ENCODE results near the gene HEYL. TPM values are rescaled to one million over a fixed set of nuclear protein-coding genes. Genes with fewer than 3 reads are reported as not detected.

Gene HEYL
- polyA plus RNA-seq, 1 of the 3 experiments (the other 2 are of a cell fraction): not detected

GRCh38 chr1:39640861-39641260 is 1.4 kb upstream of the HEYL start:
- 89% methylated on average over 8 of the region's 8 CpGs for WGBS (ENCODE audit: low lambda C conversion rate)
- no peak overlapping the region for H3K27ac ChIP-seq (ENCODE audit: low read depth in 2 of 2, low read length in 1 of 2)
- H3K4me1 ChIP-seq (ENCODE audit: control insufficient read depth in 1 of 2, insufficient read depth in 2 of 2, low read depth in 1 of 2, low read length in 1 of 2): peaks cover 4 to 28% of the 10 kb centered on the region in 2 experiments; a peak in 3 of 4 replicates

GRCh38 chr1:39638965-39639304 is 508 bp downstream of the HEYL start:
- Histone ChIP-seq H3K9me3 (no peaks in the 10 kb centered on the region), H3K4me2 (no peak overlapping the region), H3K9ac (no peak overlapping the region), H3K9me2 (no peaks in the 10 kb centered on the region), H3F3A (replicated peaks; ENCODE audit: insufficient read depth) (peaks cover 8% of the 10 kb centered on the region), H3K36me3 (replicated peaks in 1 of 2; ENCODE audit: control insufficient read depth in 1 of 2, insufficient read depth in 2 of 2, low read length in 1 of 2) (no peaks in the 10 kb centered on the region), H3K4me1 (ENCODE audit: control insufficient read depth in 1 of 2, insufficient read depth in 2 of 2, low read depth in 1 of 2, low read length in 1 of 2) (peaks cover 4 to 21% of the 10 kb centered on the region in 2 experiments; a peak in 3 of 4 replicates), H4K20me1 (ENCODE audit: insufficient read depth) (no peaks in the 10 kb centered on the region), H3K27ac (ENCODE audit: low read depth in 2 of 2, low read length in 1 of 2) (no peak overlapping the region; a peak in 1 of 4 replicates), H3K4me3 (ENCODE audit: low read depth in 2 of 2, low read length in 1 of 2) (no peak overlapping the region), H3K27me3 (ENCODE audit: insufficient read depth) (no peaks in the 10 kb centered on the region), H3K79me2 (ENCODE audit: insufficient read depth) (no peaks in the 10 kb centered on the region), H2AFZ (ENCODE audit: low read depth) (no peak overlapping the region)
- ChIA-PET POLR2A (no interaction called here), CTCF (interaction anchor here (1.1 to 4.2 kb wide), 3 partner anchors 15 to 33 kb away, joined by 6 to 22 read pairs (median 18); no protein-coding TSS in a partner anchor)
- 65% methylated on average over 3 of the region's 3 CpGs for WGBS (ENCODE audit: low lambda C conversion rate)
- no peak for DNase-seq
- no peak for TF ChIP-seq TCF12 (IDR thresholded peaks at IDR 0.05)
- no peak for TF ChIP-seq SMC3 (IDR thresholded peaks at IDR 0.05; ENCODE audit: low read depth, low read length)
- no peak for TF ChIP-seq RXRA (IDR thresholded peaks at IDR 0.05; ENCODE audit: borderline replicate concordance, low read depth)
- no peak for TF ChIP-seq FOSL2 (IDR thresholded peaks at IDR 0.05; ENCODE audit: borderline replicate concordance, low read depth)
- TF ChIP-seq POLR2AphosphoS5 (IDR thresholded peaks at IDR 0.05; ENCODE audit: low read depth, low read length): no peak
- TF ChIP-seq TAF1 (IDR thresholded peaks at IDR 0.05; ENCODE audit: borderline replicate concordance, low read depth, low read length): no peak
- TF ChIP-seq USF2 (IDR thresholded peaks at IDR 0.05; ENCODE audit: borderline replicate concordance, low read depth, low read length): no peak
- TF ChIP-seq MAX (IDR thresholded peaks at IDR 0.05; ENCODE audit: low read depth): no peak
- no peak for TF ChIP-seq NRF1 (IDR thresholded peaks at IDR 0.05; ENCODE audit: low read depth, low read length)
- no peak for TF ChIP-seq CTCF (IDR thresholded peaks at IDR 0.05)
- no peak for TF ChIP-seq GABPA (IDR thresholded peaks at IDR 0.05; ENCODE audit: low read depth)
- TF ChIP-seq RAD21 (IDR thresholded peaks at IDR 0.05; ENCODE audit: low read length): no peak
- TF ChIP-seq FOXM1 (IDR thresholded peaks at IDR 0.05; ENCODE audit: low read depth): no peak

More at GRCh38 chr1:39640861-39641260, 1.4 kb upstream of the HEYL start:
- peaks cover 8% of the 10 kb centered on the region for H3F3A ChIP-seq (replicated peaks; ENCODE audit: insufficient read depth)
- no peaks in the 10 kb centered on the region for H3K27me3 ChIP-seq (ENCODE audit: insufficient read depth)
- no peak overlapping the region for H3K4me2 ChIP-seq
- CTCF ChIA-PET: interaction anchor here (0.6 to 3.8 kb wide), 4 partner anchors 13 to 63 kb away, joined by 3 to 18 read pairs (median 8); no protein-coding TSS in a partner anchor
- no peaks in the 10 kb centered on the region for H3K9me3 ChIP-seq
- TF ChIP-seq RFX5 (IDR thresholded peaks at IDR 0.05; ENCODE audit: low read length): no peak
- TF ChIP-seq EZH2phosphoT487 (IDR thresholded peaks at IDR 0.05; ENCODE audit: borderline replicate concordance, low read depth): no peak
- no peak overlapping the region for H3K4me3 ChIP-seq (ENCODE audit: low read depth in 2 of 2, low read length in 1 of 2)
- DNase-seq: no peak
- no peaks in the 10 kb centered on the region for H3K79me2 ChIP-seq (ENCODE audit: insufficient read depth)
- H3K9ac ChIP-seq: no peak overlapping the region
- H4K20me1 ChIP-seq (ENCODE audit: insufficient read depth): no peaks in the 10 kb centered on the region
- no peak overlapping the region for H2AFZ ChIP-seq (ENCODE audit: low read depth)
- POLR2A ChIA-PET: no interaction called here
- no peaks in the 10 kb centered on the region for H3K36me3 ChIP-seq (replicated peaks in 1 of 2; ENCODE audit: control insufficient read depth in 1 of 2, insufficient read depth in 2 of 2, low read length in 1 of 2)
- H3K9me2 ChIP-seq: no peaks in the 10 kb centered on the region

All from SK-N-SH (cell line).